GM18867 (cell line): ENCODE data around the gene PTPRD.
"Not testable (repeated sequence)": the region's sequence is repeated elsewhere in the genome, so short reads cannot be mapped to it uniquely, and the experiment has no call there.

Experiments used
- ATAC-seq: cut with Tn5 transposase; IDR thresholded peaks from one replicate; pipeline ENCODE4 v1.9.1; 2021; ENCODE audit warnings: mild to moderate bottlenecking, moderate library complexity; ENCODE audit not compliant: unreplicated experiment

Gene PTPRD

GRCh38 chr9:9998491-9999287, 614.1 kb downstream of the PTPRD start:
- ATAC-seq, result no peak

- no peak for ATAC-seq
Measured at GRCh38 chr9:9997585-9997984, 615.2 kb downstream of the PTPRD start.

GRCh38 chr9:9996259-9996658, 616.5 kb downstream of the PTPRD start:
- ATAC-seq, result no peak

GRCh38 chr9:9992936-9993335, 619.9 kb downstream of the PTPRD start:
- ATAC-seq, result no peak

- no peak for ATAC-seq
Measured at GRCh38 chr9:9973062-9973461, 639.7 kb downstream of the PTPRD start.

GRCh38 chr9:9970514-9970913, 642.3 kb downstream of the PTPRD start:
- ATAC-seq, result no peak

- no peak for ATAC-seq
Measured at GRCh38 chr9:9963841-9964240, 649.0 kb downstream of the PTPRD start.

- ATAC-seq, result no peak
Measured at GRCh38 chr9:9961934-9962333, 650.9 kb downstream of the PTPRD start.

GRCh38 chr9:9961487-9961886, 651.3 kb downstream of the PTPRD start:
- no peak for ATAC-seq

- no peak for ATAC-seq
Measured at GRCh38 chr9:9951556-9952160, 661.1 kb downstream of the PTPRD start.

- ATAC-seq, result no peak
Measured at GRCh38 chr9:9950813-9951212, 662.0 kb downstream of the PTPRD start.

GRCh38 chr9:9949978-9950377, 662.8 kb downstream of the PTPRD start:
- no peak for ATAC-seq

- no peak for ATAC-seq
Measured at GRCh38 chr9:9949368-9949767, 663.4 kb downstream of the PTPRD start.

GRCh38 chr9:9945966-9946365, 666.8 kb downstream of the PTPRD start:
- no peak for ATAC-seq

- ATAC-seq, result peak; percentile 88
Measured at GRCh38 chr9:9942764-9943424, 669.9 kb downstream of the PTPRD start.

GRCh38 chr9:9938432-9938831, 674.4 kb downstream of the PTPRD start:
- ATAC-seq, result no peak

- not testable (repeated sequence) for ATAC-seq
Measured at GRCh38 chr9:9931464-9931863, 681.3 kb downstream of the PTPRD start.

GRCh38 chr9:9924376-9924775, 688.4 kb downstream of the PTPRD start:
- ATAC-seq, result no peak

GRCh38 chr9:9921805-9922204, 691.0 kb downstream of the PTPRD start:
- no peak for ATAC-seq

- ATAC-seq, result peak; percentile 47
Measured at GRCh38 chr9:9920425-9921060, 692.3 kb downstream of the PTPRD start.

- no peak for ATAC-seq
Measured at GRCh38 chr9:9919174-9919775, 693.5 kb downstream of the PTPRD start.
